T-helper 1 cell (primary cell): Measurements from ENCODE around the gene ANO1.

Source experiments
- DNase-seq, 5 donors: peaks; one replicate each; pipeline ENCODE4 v3.0.0-alpha.2; 2012 to 2020

Gene ANO1

GRCh38 chr11:70099578-70100279 is 21.6 kb downstream of the ANO1 start:
- DNase-seq, result no peak

GRCh38 chr11:70100280-70100603 is 22.1 kb downstream of the ANO1 start:
- no peak for DNase-seq

- no peak for DNase-seq
Observed at GRCh38 chr11:70100791-70101190, 22.7 kb downstream of the ANO1 start.

- DNase-seq, result no peak
Observed at GRCh38 chr11:70103256-70103975, 25.3 kb downstream of the ANO1 start.

GRCh38 chr11:70104419-70104818 is 26.3 kb downstream of the ANO1 start:
- no peak for DNase-seq

GRCh38 chr11:70104961-70105360 is 26.8 kb downstream of the ANO1 start:
- no peak for DNase-seq

- DNase-seq, result no peak
Observed at GRCh38 chr11:70105369-70105754, 27.2 kb downstream of the ANO1 start.

GRCh38 chr11:70105755-70106571 is 27.8 kb downstream of the ANO1 start:
- DNase-seq, result no peak

- no peak for DNase-seq
Observed at GRCh38 chr11:70106757-70107156, 28.6 kb downstream of the ANO1 start.

GRCh38 chr11:70107191-70107590 is 29.1 kb downstream of the ANO1 start:
- DNase-seq, result no peak

GRCh38 chr11:70107756-70108155 is 29.6 kb downstream of the ANO1 start:
- no peak for DNase-seq

- DNase-seq, result no peak
Observed at GRCh38 chr11:70108250-70108649, 30.1 kb downstream of the ANO1 start.

GRCh38 chr11:70109006-70109405 is 30.9 kb downstream of the ANO1 start:
- no peak for DNase-seq

- no peak for DNase-seq
Observed at GRCh38 chr11:70109903-70110302, 31.8 kb downstream of the ANO1 start.

GRCh38 chr11:70110538-70111055 is 32.5 kb downstream of the ANO1 start:
- DNase-seq, result no peak

GRCh38 chr11:70111269-70112016 is 33.3 kb downstream of the ANO1 start:
- no peak for DNase-seq

GRCh38 chr11:70112017-70112434 is 33.9 kb downstream of the ANO1 start:
- DNase-seq, result no peak

GRCh38 chr11:70113801-70114200 is 35.7 kb downstream of the ANO1 start:
- no peak for DNase-seq

- DNase-seq, result no peak
Observed at GRCh38 chr11:70115778-70116177, 37.7 kb downstream of the ANO1 start.

GRCh38 chr11:70116386-70117065 is 38.4 kb downstream of the ANO1 start:
- no peak for DNase-seq

- DNase-seq, result no peak
Observed at GRCh38 chr11:70117567-70118145, 39.5 kb downstream of the ANO1 start.

GRCh38 chr11:70118642-70119041 is 40.5 kb downstream of the ANO1 start:
- no peak for DNase-seq
